Measurements from ENCODE around the gene PRKAG2. TPM values are rescaled to one million over a fixed set of nuclear protein-coding genes. Genes with fewer than 3 reads are reported as not detected.

Gene PRKAG2
- total and polyA plus RNA-seq, 2 experiments from 2014 or later = 9.1 to 14.9 TPM

- Histone ChIP-seq H3K4me3 (no peak overlapping the region), H3K27me3 (ENCODE audit: insufficient read depth) (no peaks in the 10 kb centered on the region), H2AFZ (no peak overlapping the region), H3F3A (replicated peaks; ENCODE audit: low read depth) (no peaks in the 10 kb centered on the region), H3K9me2 (ENCODE audit: insufficient read depth) (no peaks in the 10 kb centered on the region), H3K79me2 (replicated peaks; ENCODE audit: insufficient read depth) (no peaks in the 10 kb centered on the region), H4K20me1 (replicated peaks; ENCODE audit: insufficient read depth) (no peaks in the 10 kb centered on the region), H3K27ac (ENCODE audit: low read depth) (no peak overlapping the region), H3K4me1 (ENCODE audit: insufficient read depth) (peaks cover 5% of the 10 kb centered on the region; the same call in 1 of the 2 replicates), H3K36me3 (ENCODE audit: insufficient read depth) (no peaks in the 10 kb centered on the region), H3K4me2 (no peak overlapping the region)
- Mint-ChIP-seq H3K36me3 (ENCODE audit: low read depth) (no peaks in the 10 kb centered on the region), H3K4me3 (no peak overlapping the region), H3K27ac (no peak overlapping the region), H3K27me3 (ENCODE audit: insufficient read depth, low read depth, poor library complexity) (peaks cover 7% of the 10 kb centered on the region), H3K9me3 (no peaks in the 10 kb centered on the region; the same call in 2 of the 3 replicates), H3K4me1 (peaks cover 9% of the 10 kb centered on the region)
- no peak for TF ChIP-seq EZH2 (IDR thresholded peaks at IDR 0.05; ENCODE audit: low read depth, unreplicated experiment)
- no peak for TF ChIP-seq NANOG (IDR thresholded peaks at IDR 0.05; ENCODE audit: borderline replicate concordance)
- no peak for TF ChIP-seq JUNB (IDR thresholded peaks at IDR 0.05; ENCODE audit: unreplicated experiment)
- TF ChIP-seq STAT1 (IDR thresholded peaks at IDR 0.05; ENCODE audit: unreplicated experiment) = no peak
- no peak for TF ChIP-seq ZNF331 (CRISPR knock-in tag; IDR thresholded peaks at IDR 0.05; ENCODE audit: low read depth)
- TF ChIP-seq POLR2AphosphoS5 (IDR thresholded peaks at IDR 0.05; ENCODE audit: low read depth) = no peak
- DNase-seq (ENCODE audit: low spot score) (no peak), ATAC-seq (no peak)
Measured at GRCh38 chr7:151730591-151730990, 146.3 kb downstream of the PRKAG2 start.

- Mint-ChIP-seq H3K36me3 (ENCODE audit: low read depth) (no peaks in the 10 kb centered on the region), H3K27ac (no peak overlapping the region), H3K4me1 (peaks cover 3% of the 10 kb centered on the region; the same call in 1 of the 3 replicates), H3K27me3 (ENCODE audit: insufficient read depth, low read depth, poor library complexity) (peaks cover 5% of the 10 kb centered on the region), H3K4me3 (no peak overlapping the region), H3K9me3 (no peaks in the 10 kb centered on the region; the same call in 2 of the 3 replicates)
- TF ChIP-seq, protein P1, sequence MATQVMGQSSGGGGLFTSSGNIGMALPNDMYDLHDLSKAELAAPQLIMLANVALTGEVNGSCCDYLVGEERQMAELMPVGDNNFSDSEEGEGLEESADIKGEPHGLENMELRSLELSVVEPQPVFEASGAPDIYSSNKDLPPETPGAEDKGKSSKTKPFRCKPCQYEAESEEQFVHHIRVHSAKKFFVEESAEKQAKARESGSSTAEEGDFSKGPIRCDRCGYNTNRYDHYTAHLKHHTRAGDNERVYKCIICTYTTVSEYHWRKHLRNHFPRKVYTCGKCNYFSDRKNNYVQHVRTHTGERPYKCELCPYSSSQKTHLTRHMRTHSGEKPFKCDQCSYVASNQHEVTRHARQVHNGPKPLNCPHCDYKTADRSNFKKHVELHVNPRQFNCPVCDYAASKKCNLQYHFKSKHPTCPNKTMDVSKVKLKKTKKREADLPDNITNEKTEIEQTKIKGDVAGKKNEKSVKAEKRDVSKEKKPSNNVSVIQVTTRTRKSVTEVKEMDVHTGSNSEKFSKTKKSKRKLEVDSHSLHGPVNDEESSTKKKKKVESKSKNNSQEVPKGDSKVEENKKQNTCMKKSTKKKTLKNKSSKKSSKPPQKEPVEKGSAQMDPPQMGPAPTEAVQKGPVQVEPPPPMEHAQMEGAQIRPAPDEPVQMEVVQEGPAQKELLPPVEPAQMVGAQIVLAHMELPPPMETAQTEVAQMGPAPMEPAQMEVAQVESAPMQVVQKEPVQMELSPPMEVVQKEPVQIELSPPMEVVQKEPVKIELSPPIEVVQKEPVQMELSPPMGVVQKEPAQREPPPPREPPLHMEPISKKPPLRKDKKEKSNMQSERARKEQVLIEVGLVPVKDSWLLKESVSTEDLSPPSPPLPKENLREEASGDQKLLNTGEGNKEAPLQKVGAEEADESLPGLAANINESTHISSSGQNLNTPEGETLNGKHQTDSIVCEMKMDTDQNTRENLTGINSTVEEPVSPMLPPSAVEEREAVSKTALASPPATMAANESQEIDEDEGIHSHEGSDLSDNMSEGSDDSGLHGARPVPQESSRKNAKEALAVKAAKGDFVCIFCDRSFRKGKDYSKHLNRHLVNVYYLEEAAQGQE (IDR thresholded peaks at IDR 0.05; ENCODE audit: unreplicated experiment) = no peak
- no peak for TF ChIP-seq EZH2phosphoT487 (IDR thresholded peaks at IDR 0.05; ENCODE audit: unreplicated experiment)
- no peak for TF ChIP-seq ZNF462 (CRISPR knock-in tag; IDR thresholded peaks at IDR 0.05)
- no peak for TF ChIP-seq NANOG (IDR thresholded peaks at IDR 0.05; ENCODE audit: borderline replicate concordance)
- Histone ChIP-seq H3K9me2 (ENCODE audit: insufficient read depth) (no peaks in the 10 kb centered on the region), H3K4me1 (ENCODE audit: insufficient read depth) (no peaks in the 10 kb centered on the region), H4K20me1 (replicated peaks; ENCODE audit: insufficient read depth) (no peaks in the 10 kb centered on the region), H3K27ac (ENCODE audit: low read depth) (no peak overlapping the region), H3K79me2 (replicated peaks; ENCODE audit: insufficient read depth) (no peaks in the 10 kb centered on the region), H3F3A (replicated peaks; ENCODE audit: low read depth) (no peaks in the 10 kb centered on the region), H3K4me3 (no peak overlapping the region), H3K27me3 (ENCODE audit: insufficient read depth) (no peaks in the 10 kb centered on the region), H2AFZ (no peak overlapping the region), H3K4me2 (no peak overlapping the region), H3K36me3 (ENCODE audit: insufficient read depth) (no peaks in the 10 kb centered on the region)
- ATAC-seq (no peak), DNase-seq (ENCODE audit: low spot score) (no peak)
Measured at GRCh38 chr7:151729521-151729921, 147.4 kb downstream of the PRKAG2 start.
